ENCODE data around the gene RIMS3.

Gene RIMS3

GRCh38 chr1:40709802-40710278 lies 44.4 kb upstream of the RIMS3 start:
- no peak for TF ChIP-seq FOXM1 (IDR thresholded peaks at IDR 0.05; ENCODE audit: borderline replicate concordance)
- no peak for TF ChIP-seq FOXK2 (IDR thresholded peaks at IDR 0.05)
- no peak for TF ChIP-seq ARNT (IDR thresholded peaks at IDR 0.05)
- no peak for TF ChIP-seq CTBP1 (IDR thresholded peaks at IDR 0.05; ENCODE audit: borderline replicate concordance)
- TF ChIP-seq ELF4 (IDR thresholded peaks at IDR 0.05), result no peak
- no peak for TF ChIP-seq L3MBTL2 (conservative IDR thresholded peaks at IDR 0.05)
- TF ChIP-seq NFRKB (IDR thresholded peaks at IDR 0.05), result no peak
- TF ChIP-seq ZNF384 (IDR thresholded peaks at IDR 0.05), result no peak
- TF ChIP-seq FOXA1 (IDR thresholded peaks at IDR 0.05), result no peak
- no peak for TF ChIP-seq SUZ12 (IDR thresholded peaks at IDR 0.05)
- no peak for TF ChIP-seq BHLHE40 (IDR thresholded peaks at IDR 0.05; ENCODE audit: borderline replicate concordance)
- ChIA-PET POLR2A (interaction anchor here (0.8 to 3.3 kb wide), 3 partner anchors 12 to 18 kb away, joined by 3 to 35 read pairs (median 3); partner anchors contain the start of gene NFYC), CTCF (interaction anchor here (1.2 kb wide), 1 partner anchor 12 kb away, joined by 3 read pairs; no protein-coding TSS in a partner anchor)
- DNase-seq (ENCODE audit: extremely low spot score), result no peak

GRCh38 chr1:40709100-40709801 lies 43.8 kb upstream of the RIMS3 start:
- POLR2A ChIA-PET, result interaction anchor here (0.8 to 3.3 kb wide), 3 partner anchors 13 to 17 kb away, joined by 3 to 35 read pairs (median 3); partner anchors contain the start of gene NFYC
- CTCF ChIA-PET, result interaction anchor here (1.2 kb wide), 1 partner anchor 13 kb away, joined by 3 read pairs; no protein-coding TSS in a partner anchor
- peak; percentile 83 for DNase-seq (ENCODE audit: extremely low spot score)
- no peak for TF ChIP-seq ARNT (IDR thresholded peaks at IDR 0.05)
- no peak for TF ChIP-seq FOXM1 (IDR thresholded peaks at IDR 0.05; ENCODE audit: borderline replicate concordance)
- peak; percentile 74 for TF ChIP-seq ELF4 (IDR thresholded peaks at IDR 0.05)
- TF ChIP-seq FOXK2 (IDR thresholded peaks at IDR 0.05), result no peak
- no peak for TF ChIP-seq BHLHE40 (IDR thresholded peaks at IDR 0.05; ENCODE audit: borderline replicate concordance)
- no peak for TF ChIP-seq L3MBTL2 (conservative IDR thresholded peaks at IDR 0.05)
- no peak for TF ChIP-seq TARDBP (IDR thresholded peaks at IDR 0.05)
- TF ChIP-seq FOXA1 (IDR thresholded peaks at IDR 0.05), result no peak
- TF ChIP-seq PKNOX1 (IDR thresholded peaks at IDR 0.05), result peak; percentile 97
- TF ChIP-seq LEF1 (IDR thresholded peaks at IDR 0.05; ENCODE audit: borderline replicate concordance), result no peak
- no peak for TF ChIP-seq SP1 (IDR thresholded peaks at IDR 0.05)
- no peak for TF ChIP-seq ZNF384 (IDR thresholded peaks at IDR 0.05)
- no peak for TF ChIP-seq SUZ12 (IDR thresholded peaks at IDR 0.05)
- no peak for TF ChIP-seq CTBP1 (IDR thresholded peaks at IDR 0.05; ENCODE audit: borderline replicate concordance)
- TF ChIP-seq NFRKB (IDR thresholded peaks at IDR 0.05), result no peak
- TF ChIP-seq HDGF (IDR thresholded peaks at IDR 0.05; ENCODE audit: borderline replicate concordance), result no peak

- ChIA-PET CTCF (no interaction called here), POLR2A (interaction anchor here (3.5 kb wide), 1 partner anchor 17 kb away, joined by 25 read pairs; the partner anchor contains the start of gene NFYC)
- TF ChIP-seq SP1 (IDR thresholded peaks at IDR 0.05), result no peak
- peak; percentile 97 for TF ChIP-seq PKNOX1 (IDR thresholded peaks at IDR 0.05)
- peak; percentile 59 for DNase-seq (ENCODE audit: extremely low spot score)
Measured at GRCh38 chr1:40708750-40709099, 43.2 kb upstream of the RIMS3 start.

- no peak for TF ChIP-seq FOXM1 (IDR thresholded peaks at IDR 0.05; ENCODE audit: borderline replicate concordance)
- TF ChIP-seq FOXK2 (IDR thresholded peaks at IDR 0.05), result no peak
- TF ChIP-seq SP1 (IDR thresholded peaks at IDR 0.05), result no peak
- TF ChIP-seq SUZ12 (IDR thresholded peaks at IDR 0.05), result no peak
- no peak for TF ChIP-seq NFRKB (IDR thresholded peaks at IDR 0.05)
- TF ChIP-seq BHLHE40 (IDR thresholded peaks at IDR 0.05; ENCODE audit: borderline replicate concordance), result no peak
- no peak for TF ChIP-seq L3MBTL2 (conservative IDR thresholded peaks at IDR 0.05)
- no peak for TF ChIP-seq TARDBP (IDR thresholded peaks at IDR 0.05)
- no peak for TF ChIP-seq LEF1 (IDR thresholded peaks at IDR 0.05; ENCODE audit: borderline replicate concordance)
- no peak for TF ChIP-seq ARNT (IDR thresholded peaks at IDR 0.05)
- no peak for TF ChIP-seq FOXA1 (IDR thresholded peaks at IDR 0.05)
- no peak for TF ChIP-seq ELF4 (IDR thresholded peaks at IDR 0.05)
- TF ChIP-seq ZNF384 (IDR thresholded peaks at IDR 0.05), result no peak
- TF ChIP-seq HDGF (IDR thresholded peaks at IDR 0.05; ENCODE audit: borderline replicate concordance), result no peak
- no peak for TF ChIP-seq PKNOX1 (IDR thresholded peaks at IDR 0.05)
- CTCF ChIA-PET, result no interaction called here
- no peak for DNase-seq (ENCODE audit: extremely low spot score)
- POLR2A ChIA-PET, result interaction anchor here (0.6 to 3.5 kb wide), 2 partner anchors 12 to 15 kb away, joined by 3 to 25 read pairs; partner anchors contain the start of gene NFYC
Measured at GRCh38 chr1:40706626-40707025, 41.1 kb upstream of the RIMS3 start.

GRCh38 chr1:40704817-40705733 lies 39.6 kb upstream of the RIMS3 start:
- ChIA-PET CTCF (interaction anchor here (1.6 kb wide), 1 partner anchor 13 kb away, joined by 4 read pairs; the partner anchor contains the start of gene NFYC), POLR2A (interaction anchor here (0.6 to 5.7 kb wide), 3 partner anchors 13 to 24 kb away, joined by 4 to 83 read pairs (median 25); partner anchors contain the start of gene NFYC)
- TF ChIP-seq HDGF (IDR thresholded peaks at IDR 0.05; ENCODE audit: borderline replicate concordance) (no peak), TARDBP (IDR thresholded peaks at IDR 0.05) (no peak), FOXM1 (IDR thresholded peaks at IDR 0.05; ENCODE audit: borderline replicate concordance) (no peak), SP1 (IDR thresholded peaks at IDR 0.05) (no peak), NFRKB (IDR thresholded peaks at IDR 0.05) (no peak), FOXA1 (IDR thresholded peaks at IDR 0.05) (no peak), SUZ12 (IDR thresholded peaks at IDR 0.05) (no peak), BHLHE40 (IDR thresholded peaks at IDR 0.05; ENCODE audit: borderline replicate concordance) (no peak), ELF4 (IDR thresholded peaks at IDR 0.05) (no peak), PKNOX1 (IDR thresholded peaks at IDR 0.05) (no peak; the same call in 1 of the 2 replicates), FOXK2 (IDR thresholded peaks at IDR 0.05) (no peak), LEF1 (IDR thresholded peaks at IDR 0.05; ENCODE audit: borderline replicate concordance) (no peak), ZNF384 (IDR thresholded peaks at IDR 0.05) (no peak), L3MBTL2 (conservative IDR thresholded peaks at IDR 0.05) (no peak), ARNT (IDR thresholded peaks at IDR 0.05) (no peak), CTBP1 (IDR thresholded peaks at IDR 0.05; ENCODE audit: borderline replicate concordance) (no peak)
- DNase-seq (ENCODE audit: extremely low spot score), result no peak

Measured in HEK293T (cell line).